Breast epithelium (tissue), 4 donors: ENCODE measurements around the gene MFSD12. TPM values are rescaled to one million over a fixed set of nuclear protein-coding genes. Genes with fewer than 3 reads are reported as not detected.

ENCODE experiments used
- DNase-seq, 2 donors: peaks; one replicate each; pipeline ENCODE4 v3.0.0-alpha.2; 2019; ENCODE audit warnings: low spot score in 2 of 2
- H3K27ac ChIP-seq, 2 donors: fragments of 200-600 bp; sonication (generic) in 1 of 2; one replicate each; pipeline ENCODE4 v1.5.1; 2016 to 2019; ENCODE audit warnings: mild to moderate bottlenecking in 1 of 2
- H3K27me3 ChIP-seq, 2 donors: fragments of 200-600 bp; sonication (generic) in 1 of 2; one replicate each; pipeline versions ENCODE4 v1.5.1 to v1.6.0; 2017 to 2019; ENCODE audit warnings: control low read depth in 1 of 2, mild to moderate bottlenecking in 1 of 2
- H3K36me3 ChIP-seq: fragments of 200-600 bp; one replicate; pipeline ENCODE4 v1.5.1; 2019
- H3K4me1 ChIP-seq, 2 donors: fragments of 200-600 bp; sonication (generic); one replicate each; pipeline ENCODE4 v1.5.1; 2016 to 2019; ENCODE audit warnings: control low read depth in 1 of 2
- H3K4me3 ChIP-seq, 3 donors: fragments of 200-600 bp; sonication (generic); 1 replicate in 2 of 3; 2 replicates in 1 of 3; pipeline ENCODE4 v1.5.1; 2016 to 2019; ENCODE audit warnings: mild to moderate bottlenecking in 3 of 3, moderate library complexity in 2 of 3
- H3K9me3 ChIP-seq, 2 donors: fragments of 200-600 bp; sonication (generic) in 1 of 2; one replicate each; pipeline ENCODE4 v1.5.1; 2016 to 2019; ENCODE audit warnings: control low read depth in 1 of 2
- CTCF ChIP-seq, 3 donors: fragments of 450-650 bp; IDR thresholded peaks; one replicate each; pipeline ENCODE4 v1.5.1; 2016 to 2017; ENCODE audit warnings: antibody characterized with exemption in 3 of 3, mild to moderate bottlenecking in 3 of 3, moderate library complexity in 3 of 3
- POLR2A ChIP-seq: fragments of 450-650 bp; IDR thresholded peaks from one replicate; pipeline ENCODE4 v1.6.1; 2016; ENCODE audit warnings: antibody characterized with exemption, mild to moderate bottlenecking, moderate library complexity
- POLR2AphosphoS5 ChIP-seq, 3 donors: sonication (generic); formaldehyde crosslinking; IDR thresholded peaks; one replicate each; pipeline ENCODE4 v1.6.1; 2017; ENCODE audit warnings: antibody characterized with exemption in 3 of 3
- intact Hi-C: fragments of 100-400 bp; cut with DNase I; formaldehyde crosslinking; loops from one replicate; pipeline ENCODE4 v1.15.1; 2023; ENCODE audit warnings: low total_unique reads
- total RNA-seq, 3 donors: library from RNA; depleted of rRNA; stranded (reverse); fragments of >200 nt; gene quantifications; one replicate each; pipeline ENCODE4 v1.1.0, GENCODE V29; 2016

Gene MFSD12
- total RNA-seq, 3 donors from 2014 or later = 44.5 to 50.9 (median 44.9) TPM

- Histone ChIP-seq H3K9me3 (no peaks in the 10 kb centered on the region), H3K4me3 (no peak overlapping the region), H3K27me3 (no peaks in the 10 kb centered on the region), H3K4me1 (no peaks in the 10 kb centered on the region), H3K27ac (no peak overlapping the region), H3K36me3 (no peaks in the 10 kb centered on the region)
- TF ChIP-seq POLR2AphosphoS5 (IDR thresholded peaks at IDR 0.05) = no peak
- TF ChIP-seq CTCF (IDR thresholded peaks at IDR 0.05) = peak in 2 of 3 donors; percentile 13 to 28
- DNase-seq = no peak
- intact Hi-C loops = loop anchor here (5.0 kb wide), 1 partner anchor 70 kb away; no protein-coding TSS in a partner anchor
Observed at GRCh38 chr19:3547301-3547731, 10.1 kb downstream of the MFSD12 start.

- no peak for DNase-seq
- intact Hi-C loops = loop anchor here (5.0 kb wide), 1 partner anchor 71 kb away; no protein-coding TSS in a partner anchor
- Histone ChIP-seq H3K4me3 (no peak overlapping the region), H3K9me3 (no peaks in the 10 kb centered on the region), H3K36me3 (no peaks in the 10 kb centered on the region), H3K27ac (no peak overlapping the region), H3K27me3 (no peaks in the 10 kb centered on the region), H3K4me1 (no peaks in the 10 kb centered on the region)
- TF ChIP-seq POLR2A (no peak), CTCF (IDR thresholded peaks at IDR 0.05) (no peak), POLR2AphosphoS5 (IDR thresholded peaks at IDR 0.05) (no peak)
Observed at GRCh38 chr19:3546119-3546518, 11.3 kb downstream of the MFSD12 start.

- H3K4me1 ChIP-seq = no peaks in the 10 kb centered on the region
- H3K27me3 ChIP-seq = no peaks in the 10 kb centered on the region
- no peak for DNase-seq
- H3K27ac ChIP-seq = no peak overlapping the region
- no peak overlapping the region for H3K4me3 ChIP-seq
- no peaks in the 10 kb centered on the region for H3K36me3 ChIP-seq
- intact Hi-C loops = loop anchor here (5.0 kb wide), 1 partner anchor 72 kb away; no protein-coding TSS in a partner anchor
- TF ChIP-seq POLR2AphosphoS5 (IDR thresholded peaks at IDR 0.05) (no peak), CTCF (IDR thresholded peaks at IDR 0.05) (no peak), POLR2A (no peak)
- no peaks in the 10 kb centered on the region for H3K9me3 ChIP-seq
Observed at GRCh38 chr19:3545669-3546034, 11.7 kb downstream of the MFSD12 start.

- Histone ChIP-seq H3K27ac (no peak overlapping the region), H3K4me1 (no peaks in the 10 kb centered on the region), H3K36me3 (no peaks in the 10 kb centered on the region), H3K9me3 (no peaks in the 10 kb centered on the region), H3K27me3 (no peaks in the 10 kb centered on the region), H3K4me3 (no peak overlapping the region)
- no peak for DNase-seq
- TF ChIP-seq POLR2AphosphoS5 (IDR thresholded peaks at IDR 0.05) (no peak), CTCF (IDR thresholded peaks at IDR 0.05) (peak; percentile 83 to 92 (median 83))
- intact Hi-C loops = loop anchor here (5.0 kb wide), 1 partner anchor 72 kb away; no protein-coding TSS in a partner anchor
Observed at GRCh38 chr19:3544742-3545668, 12.4 kb downstream of the MFSD12 start.

- DNase-seq = no peak
- H3K27ac ChIP-seq = no peak overlapping the region
- no peaks in the 10 kb centered on the region for H3K4me1 ChIP-seq
- H3K4me3 ChIP-seq = no peak overlapping the region
- H3K36me3 ChIP-seq = no peaks in the 10 kb centered on the region
- H3K9me3 ChIP-seq = no peaks in the 10 kb centered on the region
- TF ChIP-seq CTCF (IDR thresholded peaks at IDR 0.05) (no peak), POLR2A (no peak), POLR2AphosphoS5 (IDR thresholded peaks at IDR 0.05) (no peak)
- H3K27me3 ChIP-seq = no peaks in the 10 kb centered on the region
- intact Hi-C loops = no loop called here
Observed at GRCh38 chr19:3544058-3544376, 13.4 kb downstream of the MFSD12 start.
